ENCODE data around the gene CLDN6. TPM values are rescaled to one million over a fixed set of nuclear protein-coding genes. Genes with fewer than 3 reads are reported as not detected.

Gene CLDN6
- total RNA-seq, 1 donor from 2014 or later = 0.96 TPM

DNA sequence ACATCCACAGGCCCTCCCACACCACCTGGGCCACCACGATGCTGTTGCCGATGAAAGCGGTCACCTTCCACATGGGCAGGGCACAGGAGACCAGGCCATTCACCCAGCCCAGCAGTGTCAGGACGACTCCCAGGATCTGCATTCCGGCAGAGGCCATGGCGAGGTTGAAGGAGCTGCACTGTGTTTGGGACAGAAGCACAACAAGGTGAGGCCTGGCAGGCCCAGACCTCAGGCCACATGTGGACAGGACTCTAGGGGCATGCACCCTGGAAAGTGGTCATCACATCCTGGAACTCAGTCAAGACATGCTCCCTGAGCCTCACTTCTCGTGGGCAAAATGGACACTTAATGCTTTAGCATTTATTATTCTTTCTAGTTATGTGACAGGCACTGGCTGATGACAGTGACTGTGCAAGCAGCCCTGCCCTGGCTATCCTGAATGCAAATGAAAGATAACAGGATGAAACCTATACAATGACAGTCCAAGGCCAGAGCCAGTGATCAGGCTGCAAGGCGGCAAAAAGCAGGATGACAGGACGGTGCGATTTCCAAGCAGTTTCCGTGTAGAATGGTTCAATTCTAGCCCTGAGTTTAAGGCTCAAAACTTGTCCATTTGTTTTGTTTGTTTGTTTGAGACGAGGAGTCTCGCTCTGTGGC is 2.0 kb downstream of the CLDN6 start:
- no peak for ATAC-seq
- DNase-seq (ENCODE audit: low spot score) = no peak

DNA sequence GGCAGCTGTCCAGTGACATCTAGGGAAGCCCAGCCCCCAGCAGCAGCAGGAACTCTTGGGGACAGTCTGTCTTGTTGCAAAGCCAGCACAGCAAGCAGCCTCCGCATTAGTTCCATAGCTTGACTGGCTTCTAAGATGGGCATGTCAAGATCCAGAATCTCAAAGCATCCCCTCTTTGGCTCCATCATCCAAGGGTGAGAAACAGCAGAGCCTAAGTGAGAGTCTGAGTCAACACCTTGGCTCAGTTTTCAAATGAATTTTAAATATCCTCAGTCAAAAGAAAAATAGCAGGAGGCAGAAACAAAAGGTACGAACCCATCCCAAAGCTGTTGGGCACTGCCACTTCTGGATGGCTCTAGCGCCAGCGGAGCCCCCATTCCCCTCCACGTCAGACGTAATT is 3.0 kb downstream of the CLDN6 start:
- DNase-seq (ENCODE audit: low spot score) (no peak), ATAC-seq (no peak)

DNA sequence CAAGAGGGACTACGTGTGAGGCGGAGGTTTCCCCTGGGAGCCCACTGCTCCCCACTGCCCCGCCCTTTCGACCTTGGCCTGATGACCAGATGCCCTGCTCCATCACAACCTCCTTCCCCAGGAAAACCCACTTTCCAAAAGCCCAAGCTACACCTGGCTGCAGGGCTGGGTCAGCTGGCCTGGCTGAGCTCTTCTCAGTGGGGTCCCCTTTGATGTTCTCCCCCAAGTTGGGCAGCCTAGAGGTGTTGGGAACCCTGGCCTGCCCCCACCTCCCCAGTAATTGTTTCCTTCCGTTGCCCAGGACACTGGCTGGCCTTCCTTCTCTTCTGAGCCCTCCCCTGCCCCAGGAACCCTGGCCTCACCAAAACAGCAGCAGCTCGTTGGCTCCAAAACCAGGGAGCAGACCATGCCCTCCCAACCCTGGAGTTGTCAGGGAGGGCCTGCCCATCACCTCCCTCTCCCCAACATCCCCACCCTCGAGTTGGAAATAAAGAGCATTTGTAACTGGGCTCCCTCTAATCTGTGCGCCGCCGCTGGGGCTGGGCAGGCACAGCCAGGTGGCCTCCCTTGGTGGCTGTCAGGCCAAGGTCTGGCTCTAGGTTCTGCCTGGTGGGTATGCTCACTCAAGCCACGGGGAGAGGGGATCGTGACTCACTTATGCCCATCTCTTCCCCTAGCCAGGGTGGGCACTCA is 3.8 kb downstream of the CLDN6 start:
- no peak for DNase-seq (ENCODE audit: low spot score)
- ATAC-seq = no peak

DNA sequence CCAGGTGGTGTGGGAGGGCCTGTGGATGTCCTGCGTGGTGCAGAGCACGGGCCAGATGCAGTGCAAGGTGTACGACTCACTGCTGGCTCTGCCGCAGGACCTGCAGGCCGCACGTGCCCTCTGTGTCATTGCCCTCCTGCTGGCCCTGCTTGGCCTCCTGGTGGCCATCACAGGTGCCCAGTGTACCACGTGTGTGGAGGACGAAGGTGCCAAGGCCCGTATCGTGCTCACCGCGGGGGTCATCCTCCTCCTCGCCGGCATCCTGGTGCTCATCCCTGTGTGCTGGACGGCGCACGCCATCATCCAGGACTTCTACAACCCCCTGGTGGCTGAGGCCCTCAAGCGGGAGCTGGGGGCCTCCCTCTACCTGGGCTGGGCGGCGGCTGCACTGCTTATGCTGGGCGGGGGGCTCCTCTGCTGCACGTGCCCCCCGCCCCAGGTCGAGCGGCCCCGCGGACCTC is 4.5 kb downstream of the CLDN6 start:
- ATAC-seq (peak; percentile 91), DNase-seq (ENCODE audit: low spot score) (peak; percentile 84)

GRCh38 chr16:3012828-3013420 is 5.1 kb downstream of the CLDN6 start, which contains the start of gene CLDN9:
CLDN9 (plus strand) TSS chr16:3012923; CDS start chr16:3013363, 440 bp downstream.
- no peak for DNase-seq (ENCODE audit: low spot score)
- peak; percentile 6 for ATAC-seq

- ATAC-seq = no peak
Observed at GRCh38 chr16:3012246-3012645, 5.7 kb downstream of the CLDN6 start.

DNA sequence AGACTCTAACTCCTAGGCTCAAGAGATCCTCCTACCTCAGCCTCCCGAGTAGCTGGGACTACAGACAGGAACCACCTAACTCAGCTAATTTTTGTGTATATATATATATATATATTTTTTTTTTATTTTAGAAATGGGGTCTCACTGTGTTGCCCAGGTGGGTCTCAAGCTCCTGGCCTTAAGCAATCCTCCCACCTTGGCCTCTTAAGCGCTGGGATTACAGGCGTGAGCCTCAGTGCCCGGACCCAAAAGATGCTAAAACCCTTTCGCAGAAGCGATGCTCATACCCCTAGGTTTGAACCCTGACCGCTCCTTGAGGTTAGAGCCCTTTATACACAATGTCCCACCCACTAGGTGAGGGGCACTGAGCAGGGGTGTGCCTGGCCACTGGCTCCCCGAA is 7.5 kb downstream of the CLDN6 start:
- ATAC-seq = no peak

More at GRCh38 chr16:3012246-3012645, 5.7 kb downstream of the CLDN6 start:
- DNase-seq (ENCODE audit: low spot score) = no peak

GRCh38 chr16:3009568-3010390 is 8.2 kb downstream of the CLDN6 start:
- DNase-seq (ENCODE audit: low spot score) = no peak

More for the DNA sequence above, 7.5 kb downstream of the CLDN6 start:
- no peak for DNase-seq (ENCODE audit: low spot score)

GRCh38 chr16:3008690-3009037 is 9.3 kb downstream of the CLDN6 start:
- ATAC-seq = no peak

More at GRCh38 chr16:3009568-3010390, 8.2 kb downstream of the CLDN6 start:
- ATAC-seq = no peak

GRCh38 chr16:3007957-3008689 is 9.9 kb downstream of the CLDN6 start:
- DNase-seq (ENCODE audit: low spot score) (no peak), ATAC-seq (no peak)

More at GRCh38 chr16:3008690-3009037, 9.3 kb downstream of the CLDN6 start:
- DNase-seq (ENCODE audit: low spot score) = no peak

GRCh38 chr16:3007059-3007956 is 10.7 kb downstream of the CLDN6 start:
- peak; percentile 87 for DNase-seq (ENCODE audit: low spot score)

DNA sequence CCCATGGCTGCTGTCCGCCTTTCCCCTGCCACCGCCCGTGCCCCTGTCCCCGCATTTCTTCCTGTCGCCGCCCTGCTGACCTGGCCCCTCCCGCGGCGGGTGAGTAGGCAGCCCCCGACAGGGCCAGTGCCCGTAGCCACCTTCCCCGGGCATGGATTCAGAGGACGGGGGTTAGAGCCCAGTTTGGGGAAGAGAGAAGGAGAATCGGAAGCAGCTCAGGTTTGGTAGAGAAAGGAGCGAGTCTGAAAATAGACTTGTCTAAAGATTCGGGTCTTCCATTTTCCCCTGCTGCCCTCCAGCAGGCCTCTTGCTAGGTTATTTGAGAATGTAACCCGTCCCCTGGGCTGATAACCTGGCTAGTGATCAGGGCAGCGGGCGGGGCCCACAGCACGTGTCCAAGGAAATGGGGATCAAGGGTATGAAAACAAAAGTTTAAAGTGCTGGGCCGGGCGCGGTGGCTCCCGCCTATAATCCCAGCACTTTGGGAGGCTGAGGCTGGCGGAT is 13.2 kb downstream of the CLDN6 start:
- ATAC-seq (peak; percentile 44), DNase-seq (ENCODE audit: low spot score) (peak; percentile 88)

More at GRCh38 chr16:3007059-3007956, 10.7 kb downstream of the CLDN6 start:
- ATAC-seq = peak; percentile 43

- no peak for ATAC-seq
Observed at GRCh38 chr16:3004319-3004718, 13.7 kb downstream of the CLDN6 start.

DNA sequence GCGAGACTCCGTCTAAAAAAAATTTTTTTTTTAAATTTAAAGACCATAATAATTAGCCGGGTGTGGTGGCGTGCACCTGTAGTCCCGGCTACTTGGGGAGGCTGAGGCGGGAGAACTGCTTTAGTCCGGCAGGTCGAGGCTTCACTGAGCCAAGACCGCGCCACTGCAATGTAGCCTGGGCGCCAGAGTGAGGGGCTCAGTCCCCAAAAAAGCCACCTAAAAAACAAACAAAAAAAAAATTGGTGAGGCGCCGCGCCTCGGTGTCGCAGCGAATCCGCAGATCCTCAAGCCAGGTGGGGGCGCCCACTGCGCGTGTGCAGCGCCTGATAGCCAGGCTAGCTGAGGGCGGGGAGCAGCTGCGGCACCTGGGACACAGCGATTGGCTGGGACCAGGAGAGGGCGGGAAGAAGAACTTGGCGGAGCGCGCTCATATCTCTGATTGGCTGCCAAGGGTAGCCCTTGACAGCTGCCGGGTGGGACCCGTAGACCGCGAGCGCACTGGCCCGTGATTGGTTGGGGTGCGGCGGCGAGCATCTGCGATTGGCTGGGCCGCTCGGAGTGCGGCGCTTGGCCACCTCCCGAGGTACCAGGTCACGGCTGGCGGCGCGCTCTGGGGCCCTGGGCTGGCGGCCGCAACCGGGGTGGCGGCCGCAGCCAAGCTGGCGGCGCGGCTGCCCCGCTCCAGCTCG is 14.3 kb downstream of the CLDN6 start:
- DNase-seq (ENCODE audit: low spot score) (peak; percentile 99), ATAC-seq (peak; percentile 83)

More at GRCh38 chr16:3004319-3004718, 13.7 kb downstream of the CLDN6 start:
- no peak for DNase-seq (ENCODE audit: low spot score)

GRCh38 chr16:3001316-3001715 is 16.7 kb downstream of the CLDN6 start:
- DNase-seq (ENCODE audit: low spot score) (no peak), ATAC-seq (no peak)

GRCh38 chr16:3000540-3000939 is 17.4 kb downstream of the CLDN6 start:
- no peak for DNase-seq (ENCODE audit: low spot score)
- no peak for ATAC-seq

DNA sequence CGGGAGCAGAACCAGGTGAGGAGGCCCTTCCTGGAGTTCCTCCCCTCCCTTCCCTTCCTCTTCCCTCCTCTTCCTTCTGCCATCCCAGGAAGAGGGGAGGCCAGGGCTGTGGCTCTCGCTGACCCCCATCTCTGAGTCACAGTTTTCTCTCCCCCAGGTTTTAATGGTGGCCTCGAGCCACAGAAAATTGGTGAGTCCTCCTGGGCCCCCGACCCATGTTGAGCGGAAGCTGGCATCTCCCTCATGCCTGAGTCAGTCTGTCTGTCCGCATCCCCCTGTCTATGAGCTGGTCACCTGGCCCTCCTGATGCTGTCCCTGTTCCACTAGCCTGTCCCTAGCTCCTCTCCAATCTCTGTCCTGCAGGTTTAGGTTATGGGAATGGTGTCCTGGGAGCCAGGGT is 18.1 kb downstream of the CLDN6 start:
- DNase-seq (ENCODE audit: low spot score) (no peak), ATAC-seq (no peak)

DNA sequence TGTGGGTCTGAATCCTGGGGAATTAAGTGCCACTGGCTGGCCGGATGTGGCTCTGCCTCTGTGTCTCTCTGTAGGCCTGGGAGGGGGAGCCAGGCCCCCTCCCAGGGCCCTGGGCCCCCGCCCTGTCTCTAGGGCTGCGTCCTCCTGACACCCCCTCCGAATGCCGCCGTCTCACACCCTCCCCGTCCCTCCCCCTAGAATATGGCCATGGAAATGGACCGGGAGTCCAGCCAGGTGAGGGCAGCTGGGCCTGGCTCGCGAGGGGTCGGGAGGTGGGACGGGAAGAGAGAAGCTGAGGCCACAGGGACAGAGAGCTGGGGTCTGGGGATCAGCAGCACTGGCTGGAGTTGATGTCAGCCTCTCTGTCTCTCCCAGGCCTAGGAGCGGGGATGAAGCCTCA is 21.7 kb downstream of the CLDN6 start:
- ATAC-seq = no peak
- no peak for DNase-seq (ENCODE audit: low spot score)
